ENCODE results near the gene TM4SF18. TPM values are rescaled to one million over a fixed set of nuclear protein-coding genes. Genes with fewer than 3 reads are reported as not detected.

The TM4SF18 gene
- total and polyA plus RNA-seq, 2 experiments from 2014 or later, result 1.6 to 2.0 TPM

DNA sequence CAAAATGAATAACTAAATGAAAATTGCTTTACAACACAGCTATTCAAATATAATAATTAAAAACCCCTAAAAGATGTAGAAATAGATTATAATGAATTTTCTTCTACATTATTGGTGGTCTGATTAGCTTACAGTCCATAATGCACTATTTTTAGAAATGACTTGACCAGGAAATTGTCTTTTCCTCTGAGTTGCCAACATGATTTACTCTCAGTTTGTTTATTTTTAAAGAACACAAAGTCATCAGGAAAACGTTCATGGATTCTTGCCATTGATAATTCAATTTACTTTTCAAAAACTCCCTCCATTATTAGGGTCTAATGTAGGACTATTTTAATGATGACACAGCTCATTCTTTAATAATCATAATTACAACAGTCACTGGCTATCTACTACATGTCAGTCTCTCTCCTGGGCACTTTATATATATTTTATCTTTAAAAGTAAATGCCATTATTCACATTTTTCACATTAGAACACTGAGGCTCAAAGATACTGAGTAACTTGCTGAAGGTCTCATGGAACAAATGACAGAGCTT is 1.1 kb downstream of the TM4SF18 start:
- Mint-ChIP-seq H3K27ac (no peak overlapping the region; the same call in 1 of the 2 replicates), H3K36me3 (ENCODE audit: low read depth) (no peaks in the 10 kb centered on the region), H3K4me3 (0 out of 3 replicates have a peak overlapping the region, but pooled peaks have one; percentile 48), H3K9me3 (no peaks in the 10 kb centered on the region), H3K27me3 (ENCODE audit: insufficient read depth, low read depth, poor library complexity) (no peaks in the 10 kb centered on the region), H3K4me1 (peaks cover 16% of the 10 kb centered on the region)
- TF ChIP-seq POLR2AphosphoS5 (IDR thresholded peaks at IDR 0.05; ENCODE audit: low read depth), result no peak
- TF ChIP-seq, protein P1, sequence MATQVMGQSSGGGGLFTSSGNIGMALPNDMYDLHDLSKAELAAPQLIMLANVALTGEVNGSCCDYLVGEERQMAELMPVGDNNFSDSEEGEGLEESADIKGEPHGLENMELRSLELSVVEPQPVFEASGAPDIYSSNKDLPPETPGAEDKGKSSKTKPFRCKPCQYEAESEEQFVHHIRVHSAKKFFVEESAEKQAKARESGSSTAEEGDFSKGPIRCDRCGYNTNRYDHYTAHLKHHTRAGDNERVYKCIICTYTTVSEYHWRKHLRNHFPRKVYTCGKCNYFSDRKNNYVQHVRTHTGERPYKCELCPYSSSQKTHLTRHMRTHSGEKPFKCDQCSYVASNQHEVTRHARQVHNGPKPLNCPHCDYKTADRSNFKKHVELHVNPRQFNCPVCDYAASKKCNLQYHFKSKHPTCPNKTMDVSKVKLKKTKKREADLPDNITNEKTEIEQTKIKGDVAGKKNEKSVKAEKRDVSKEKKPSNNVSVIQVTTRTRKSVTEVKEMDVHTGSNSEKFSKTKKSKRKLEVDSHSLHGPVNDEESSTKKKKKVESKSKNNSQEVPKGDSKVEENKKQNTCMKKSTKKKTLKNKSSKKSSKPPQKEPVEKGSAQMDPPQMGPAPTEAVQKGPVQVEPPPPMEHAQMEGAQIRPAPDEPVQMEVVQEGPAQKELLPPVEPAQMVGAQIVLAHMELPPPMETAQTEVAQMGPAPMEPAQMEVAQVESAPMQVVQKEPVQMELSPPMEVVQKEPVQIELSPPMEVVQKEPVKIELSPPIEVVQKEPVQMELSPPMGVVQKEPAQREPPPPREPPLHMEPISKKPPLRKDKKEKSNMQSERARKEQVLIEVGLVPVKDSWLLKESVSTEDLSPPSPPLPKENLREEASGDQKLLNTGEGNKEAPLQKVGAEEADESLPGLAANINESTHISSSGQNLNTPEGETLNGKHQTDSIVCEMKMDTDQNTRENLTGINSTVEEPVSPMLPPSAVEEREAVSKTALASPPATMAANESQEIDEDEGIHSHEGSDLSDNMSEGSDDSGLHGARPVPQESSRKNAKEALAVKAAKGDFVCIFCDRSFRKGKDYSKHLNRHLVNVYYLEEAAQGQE (IDR thresholded peaks at IDR 0.05; ENCODE audit: unreplicated experiment), result no peak
- no peak for TF ChIP-seq EZH2phosphoT487 (IDR thresholded peaks at IDR 0.05; ENCODE audit: unreplicated experiment)
- TF ChIP-seq, protein P2, sequence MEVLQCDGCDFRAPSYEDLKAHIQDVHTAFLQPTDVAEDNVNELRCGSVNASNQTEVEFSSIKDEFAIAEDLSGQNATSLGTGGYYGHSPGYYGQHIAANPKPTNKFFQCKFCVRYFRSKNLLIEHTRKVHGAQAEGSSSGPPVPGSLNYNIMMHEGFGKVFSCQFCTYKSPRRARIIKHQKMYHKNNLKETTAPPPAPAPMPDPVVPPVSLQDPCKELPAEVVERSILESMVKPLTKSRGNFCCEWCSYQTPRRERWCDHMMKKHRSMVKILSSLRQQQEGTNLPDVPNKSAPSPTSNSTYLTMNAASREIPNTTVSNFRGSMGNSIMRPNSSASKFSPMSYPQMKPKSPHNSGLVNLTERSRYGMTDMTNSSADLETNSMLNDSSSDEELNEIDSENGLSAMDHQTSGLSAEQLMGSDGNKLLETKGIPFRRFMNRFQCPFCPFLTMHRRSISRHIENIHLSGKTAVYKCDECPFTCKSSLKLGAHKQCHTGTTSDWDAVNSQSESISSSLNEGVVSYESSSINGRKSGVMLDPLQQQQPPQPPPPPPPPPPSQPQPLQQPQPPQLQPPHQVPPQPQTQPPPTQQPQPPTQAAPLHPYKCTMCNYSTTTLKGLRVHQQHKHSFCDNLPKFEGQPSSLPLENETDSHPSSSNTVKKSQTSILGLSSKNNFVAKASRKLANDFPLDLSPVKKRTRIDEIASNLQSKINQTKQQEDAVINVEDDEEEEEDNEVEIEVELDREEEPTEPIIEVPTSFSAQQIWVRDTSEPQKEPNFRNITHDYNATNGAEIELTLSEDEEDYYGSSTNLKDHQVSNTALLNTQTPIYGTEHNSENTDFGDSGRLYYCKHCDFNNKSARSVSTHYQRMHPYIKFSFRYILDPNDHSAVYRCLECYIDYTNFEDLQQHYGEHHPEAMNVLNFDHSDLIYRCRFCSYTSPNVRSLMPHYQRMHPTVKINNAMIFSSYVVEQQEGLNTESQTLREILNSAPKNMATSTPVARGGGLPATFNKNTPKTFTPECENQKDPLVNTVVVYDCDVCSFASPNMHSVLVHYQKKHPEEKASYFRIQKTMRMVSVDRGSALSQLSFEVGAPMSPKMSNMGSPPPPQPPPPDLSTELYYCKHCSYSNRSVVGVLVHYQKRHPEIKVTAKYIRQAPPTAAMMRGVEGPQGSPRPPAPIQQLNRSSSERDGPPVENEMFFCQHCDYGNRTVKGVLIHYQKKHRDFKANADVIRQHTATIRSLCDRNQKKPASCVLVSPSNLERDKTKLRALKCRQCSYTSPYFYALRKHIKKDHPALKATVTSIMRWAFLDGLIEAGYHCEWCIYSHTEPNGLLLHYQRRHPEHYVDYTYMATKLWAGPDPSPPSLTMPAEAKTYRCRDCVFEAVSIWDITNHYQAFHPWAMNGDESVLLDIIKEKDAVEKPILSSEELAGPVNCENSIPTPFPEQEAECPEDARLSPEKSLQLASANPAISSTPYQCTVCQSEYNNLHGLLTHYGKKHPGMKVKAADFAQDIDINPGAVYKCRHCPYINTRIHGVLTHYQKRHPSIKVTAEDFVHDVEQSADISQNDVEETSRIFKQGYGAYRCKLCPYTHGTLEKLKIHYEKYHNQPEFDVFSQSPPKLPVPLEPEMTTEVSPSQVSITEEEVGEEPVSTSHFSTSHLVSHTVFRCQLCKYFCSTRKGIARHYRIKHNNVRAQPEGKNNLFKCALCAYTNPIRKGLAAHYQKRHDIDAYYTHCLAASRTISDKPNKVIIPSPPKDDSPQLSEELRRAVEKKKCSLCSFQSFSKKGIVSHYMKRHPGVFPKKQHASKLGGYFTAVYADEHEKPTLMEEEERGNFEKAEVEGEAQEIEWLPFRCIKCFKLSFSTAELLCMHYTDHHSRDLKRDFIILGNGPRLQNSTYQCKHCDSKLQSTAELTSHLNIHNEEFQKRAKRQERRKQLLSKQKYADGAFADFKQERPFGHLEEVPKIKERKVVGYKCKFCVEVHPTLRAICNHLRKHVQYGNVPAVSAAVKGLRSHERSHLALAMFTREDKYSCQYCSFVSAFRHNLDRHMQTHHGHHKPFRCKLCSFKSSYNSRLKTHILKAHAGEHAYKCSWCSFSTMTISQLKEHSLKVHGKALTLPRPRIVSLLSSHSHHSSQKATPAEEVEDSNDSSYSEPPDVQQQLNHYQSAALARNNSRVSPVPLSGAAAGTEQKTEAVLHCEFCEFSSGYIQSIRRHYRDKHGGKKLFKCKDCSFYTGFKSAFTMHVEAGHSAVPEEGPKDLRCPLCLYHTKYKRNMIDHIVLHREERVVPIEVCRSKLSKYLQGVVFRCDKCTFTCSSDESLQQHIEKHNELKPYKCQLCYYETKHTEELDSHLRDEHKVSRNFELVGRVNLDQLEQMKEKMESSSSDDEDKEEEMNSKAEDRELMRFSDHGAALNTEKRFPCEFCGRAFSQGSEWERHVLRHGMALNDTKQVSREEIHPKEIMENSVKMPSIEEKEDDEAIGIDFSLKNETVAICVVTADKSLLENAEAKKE (CRISPR knock-in tag; IDR thresholded peaks at IDR 0.05), result no peak
- Histone ChIP-seq H3K27me3 (ENCODE audit: insufficient read depth) (no peaks in the 10 kb centered on the region), H3K4me1 (ENCODE audit: insufficient read depth) (peaks cover 18% of the 10 kb centered on the region), H4K20me1 (replicated peaks; ENCODE audit: insufficient read depth) (no peaks in the 10 kb centered on the region), H3K9me2 (ENCODE audit: insufficient read depth) (no peaks in the 10 kb centered on the region), H2AFZ (peak overlapping the region; percentile 58), H3K36me3 (ENCODE audit: insufficient read depth) (no peaks in the 10 kb centered on the region), H3K27ac (ENCODE audit: low read depth) (no peak overlapping the region), H3K79me2 (replicated peaks; ENCODE audit: insufficient read depth) (no peaks in the 10 kb centered on the region), H3F3A (replicated peaks; ENCODE audit: low read depth) (no peaks in the 10 kb centered on the region), H3K4me3 (no peak overlapping the region), H3K4me2 (peak overlapping the region; percentile 37)
- ATAC-seq, result no peak
- no peak for DNase-seq (ENCODE audit: low spot score)
